HG02678 (cell line): ENCODE results near the gene INSYN1.

Source experiments
- ATAC-seq: cut with Tn5 transposase; IDR thresholded peaks from one replicate; pipeline ENCODE4 v1.9.1; 2021; ENCODE audit warnings: mild to moderate bottlenecking, moderate library complexity; ENCODE audit not compliant: unreplicated experiment

The INSYN1 gene

GRCh38 chr15:73777741-73778140 lies 24.6 kb upstream of the INSYN1 start:
- ATAC-seq, result no peak

GRCh38 chr15:73773428-73773827 lies 20.3 kb upstream of the INSYN1 start:
- ATAC-seq, result no peak

GRCh38 chr15:73771385-73772045 lies 18.4 kb upstream of the INSYN1 start:
- no peak for ATAC-seq

DNA sequence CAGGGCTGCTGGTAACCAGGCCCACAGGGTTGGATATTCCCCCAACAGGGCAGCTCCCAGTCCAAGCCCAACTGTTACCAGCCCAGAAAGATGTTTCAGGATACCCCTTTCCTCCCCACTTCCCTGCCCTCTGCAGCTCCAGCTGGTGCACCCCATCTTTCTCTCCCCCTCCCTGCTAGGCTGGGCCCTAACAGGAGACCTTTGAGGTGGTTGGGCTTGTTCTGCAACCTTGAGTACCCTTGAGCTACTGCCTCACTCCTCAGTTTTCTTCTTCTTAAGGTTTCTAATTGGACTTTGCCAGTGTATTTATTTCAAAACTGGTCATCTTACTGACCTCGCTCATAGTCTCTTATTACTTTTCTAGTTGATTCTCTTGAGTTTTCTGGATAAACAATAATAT lies 16.9 kb upstream of the INSYN1 start:
- ATAC-seq, result no peak

- ATAC-seq, result no peak
These were observed 14.8 kb upstream of the INSYN1 start for GRCh38 chr15:73767806-73768501.

DNA sequence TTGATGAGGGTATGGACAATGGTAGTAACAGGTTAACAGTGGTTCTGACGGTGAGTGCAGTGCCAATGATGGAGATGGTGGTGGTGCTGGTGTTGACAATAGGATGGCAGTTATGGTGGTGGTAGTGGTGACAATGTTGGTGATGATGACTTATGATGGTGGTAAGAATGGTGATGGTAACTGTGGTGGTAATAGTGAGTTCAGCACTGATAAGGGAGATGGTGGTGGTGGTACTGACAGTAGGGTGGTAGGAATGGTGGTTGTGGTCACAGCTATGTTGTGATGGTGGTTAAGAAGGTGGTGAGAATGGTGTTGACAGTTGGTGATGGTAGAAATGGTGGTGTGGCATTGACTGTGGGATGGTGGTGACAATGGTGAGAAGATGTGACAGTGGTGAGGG lies 13.4 kb upstream of the INSYN1 start:
- ATAC-seq, result no peak

GRCh38 chr15:73765778-73766177 lies 12.6 kb upstream of the INSYN1 start:
- ATAC-seq, result no peak

DNA sequence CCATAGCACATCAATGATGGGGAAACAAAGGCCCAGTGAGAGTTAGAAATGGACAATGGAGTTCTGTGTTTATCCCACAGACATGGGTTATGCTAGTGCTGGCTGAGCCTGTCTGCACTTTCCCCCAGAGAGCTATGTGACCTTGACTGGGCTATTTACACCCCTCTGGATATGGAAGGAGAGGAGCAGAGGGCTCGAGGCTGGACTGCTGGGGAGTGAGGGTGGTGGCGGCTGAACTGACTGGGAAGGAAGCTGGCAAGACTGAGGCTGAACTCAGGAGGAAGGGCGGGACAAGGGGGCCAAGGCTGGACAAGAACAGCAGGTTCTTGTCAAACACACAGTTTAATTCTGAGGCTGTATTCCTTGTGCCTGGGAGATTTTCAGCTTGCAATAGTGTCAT lies 10.8 kb upstream of the INSYN1 start:
- no peak for ATAC-seq

DNA sequence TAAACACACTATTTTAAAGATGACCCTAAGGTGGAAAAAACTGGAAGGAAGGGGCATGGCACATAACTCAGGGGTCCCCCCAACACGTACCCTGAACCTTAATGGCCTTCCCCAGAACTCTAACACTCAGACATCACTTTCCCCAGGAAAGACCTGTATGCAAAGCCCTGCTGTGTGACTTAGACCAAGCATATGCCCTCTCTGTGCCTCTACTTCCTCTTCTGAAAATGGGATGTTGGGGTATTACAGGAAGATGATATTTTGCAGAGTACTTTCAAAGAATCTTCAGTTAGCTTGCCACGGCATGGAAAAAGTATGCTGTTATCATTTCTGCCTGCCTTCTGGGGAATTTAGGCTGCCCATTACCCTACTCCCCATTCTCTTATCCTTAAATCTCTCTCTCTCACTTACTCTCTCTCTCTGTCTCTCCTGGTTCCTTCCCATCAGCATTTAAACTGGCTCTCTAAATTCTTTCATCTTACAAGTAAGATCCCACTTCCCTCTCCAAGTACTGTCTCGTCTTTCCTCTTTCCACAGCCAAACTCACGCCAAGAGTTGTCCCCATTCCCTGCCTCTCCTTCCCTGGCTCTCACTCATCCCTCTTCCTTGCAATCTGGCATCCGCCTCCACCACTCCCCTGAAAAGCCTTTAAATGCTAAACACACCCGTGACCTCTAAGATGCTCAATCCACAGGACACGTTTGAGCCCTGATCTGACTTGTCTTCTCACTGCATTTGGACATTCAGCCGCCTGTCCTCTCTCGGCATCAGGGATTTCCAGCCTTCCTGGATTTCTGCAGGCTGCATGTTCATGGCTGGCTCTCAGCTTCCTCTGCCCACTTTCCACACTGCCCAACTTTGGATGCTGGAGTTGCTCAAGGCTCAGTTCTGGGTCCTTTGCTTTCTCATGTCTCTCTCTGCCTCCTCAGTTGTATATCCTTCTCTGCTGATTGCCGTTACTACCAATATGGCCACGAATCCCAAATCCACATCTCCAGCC lies 7.5 kb upstream of the INSYN1 start:
- ATAC-seq, result no peak

DNA sequence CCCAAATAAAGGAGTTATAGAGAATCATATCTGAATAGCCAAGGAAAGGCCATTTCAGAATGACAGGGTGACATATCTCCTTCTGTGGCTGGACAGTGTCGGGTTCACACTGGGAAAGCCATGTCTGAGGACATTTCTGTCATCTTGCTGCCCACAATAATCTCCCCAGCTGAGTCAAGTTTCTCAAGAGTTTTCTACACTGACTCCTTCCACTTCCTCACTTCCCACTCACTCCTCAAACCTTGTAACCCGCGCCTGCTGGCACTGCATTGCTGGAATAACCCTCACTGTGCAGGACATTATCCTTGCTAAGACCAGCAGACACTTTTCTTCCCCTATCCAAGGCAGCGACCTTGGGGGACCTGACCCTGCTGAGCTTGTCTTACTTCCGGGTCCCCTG lies 5.3 kb upstream of the INSYN1 start:
- no peak for ATAC-seq

GRCh38 chr15:73757571-73757970 lies 4.4 kb upstream of the INSYN1 start:
- ATAC-seq, result no peak

DNA sequence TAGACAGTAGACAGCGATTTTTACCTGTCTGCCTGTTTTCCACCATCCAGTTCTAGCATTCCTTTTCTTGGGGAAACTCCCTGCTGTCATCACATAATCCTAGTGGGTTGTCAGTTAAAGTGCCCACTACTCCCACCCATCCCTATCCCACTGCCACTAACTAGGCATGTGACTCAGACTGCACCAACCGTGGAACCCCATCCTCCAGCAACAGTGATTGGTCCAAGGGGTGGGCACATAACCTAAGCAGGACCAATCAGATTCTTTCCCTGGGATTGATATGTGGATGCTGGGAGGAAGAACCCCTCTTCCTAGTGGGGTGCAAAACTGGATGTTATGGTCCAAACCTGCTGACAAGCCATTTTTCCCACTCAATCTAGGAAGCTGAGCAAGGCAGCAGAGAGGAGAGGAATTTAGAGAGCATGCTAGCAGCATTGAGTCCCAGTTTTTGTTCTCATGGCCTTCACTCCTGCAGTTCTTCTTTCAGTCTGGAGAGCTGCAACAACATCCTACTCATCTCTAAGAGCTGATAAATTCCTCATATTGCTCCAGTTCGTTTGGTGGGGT lies 3.9 kb upstream of the INSYN1 start:
- no peak for ATAC-seq

DNA sequence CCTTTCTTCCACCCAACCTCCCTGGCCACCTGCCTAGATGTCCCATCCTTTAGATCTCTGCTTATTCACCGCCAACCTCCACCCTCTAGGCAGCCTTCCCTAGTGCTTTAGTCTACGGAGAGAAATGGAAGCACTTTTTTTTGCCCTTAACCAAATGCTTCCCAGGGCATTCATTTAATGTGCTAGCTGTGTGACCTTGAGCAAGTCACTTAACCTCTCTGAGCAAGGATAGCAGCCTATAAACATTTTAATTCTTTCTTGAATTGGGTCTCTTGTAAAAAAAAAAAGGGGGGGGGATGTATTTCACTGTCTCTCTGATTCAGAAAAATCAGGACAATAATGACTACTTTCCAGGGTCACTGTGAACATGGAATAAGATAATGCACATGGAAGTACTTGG lies 3.2 kb upstream of the INSYN1 start:
- ATAC-seq, result no peak

- ATAC-seq, result no peak
These were observed 2.8 kb upstream of the INSYN1 start for GRCh38 chr15:73755946-73756345.

GRCh38 chr15:73755481-73755880 lies 2.3 kb upstream of the INSYN1 start:
- ATAC-seq, result no peak

- ATAC-seq, result no peak
These were observed 1.3 kb upstream of the INSYN1 start for GRCh38 chr15:73754461-73754860.

- ATAC-seq, result no peak
These were observed 351 bp downstream of the INSYN1 start for GRCh38 chr15:73752806-73753193.

GRCh38 chr15:73751899-73752805 lies 999 bp downstream of the INSYN1 start:
- ATAC-seq, result no peak

DNA sequence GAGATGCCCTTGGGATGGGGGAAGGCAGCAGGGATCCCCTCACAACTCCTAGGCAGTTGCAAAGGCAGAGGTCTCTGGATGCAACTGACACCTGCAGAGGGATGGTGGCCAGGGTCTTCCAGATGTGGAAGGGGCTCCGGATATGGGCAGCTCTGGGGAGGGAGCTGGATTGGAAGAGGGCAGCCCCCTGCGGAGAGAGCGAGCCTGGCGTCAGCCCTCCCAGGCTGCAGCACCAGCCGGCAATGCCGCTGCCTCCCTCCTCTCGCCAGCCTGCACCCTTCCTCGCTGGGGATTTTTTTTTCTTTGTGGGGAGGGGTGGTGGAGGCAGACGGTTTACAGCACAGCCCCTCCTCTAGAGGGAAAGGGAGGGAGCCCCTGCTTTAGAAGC lies 1.6 kb downstream of the INSYN1 start:
- no peak for ATAC-seq

GRCh38 chr15:73750951-73751350 lies 2.2 kb downstream of the INSYN1 start:
- no peak for ATAC-seq
